ENCODE data around the gene IL1RN.

The IL1RN gene

GRCh38 chr2:113126845-113127645, at the start of gene IL1RN:
Gene IL1RN, plus strand, starts transcription at chr2:113127598. Its CDS starts 27 bp downstream, at chr2:113127625.
- Mint-ChIP-seq H3K27ac (no peak within 1 kb of the TSS), H3K4me1 (ENCODE audit: low read depth) (peaks cover 25% of the 10 kb centered on the region), H3K9me3 (no peaks in the 10 kb centered on the region), H3K27me3 (ENCODE audit: low read depth) (no peaks in the 10 kb centered on the region), H3K4me3 (no peak within 1 kb of the TSS), H3K36me3 (ENCODE audit: low read depth) (no peaks in the 10 kb centered on the region)
- DNase-seq (ENCODE audit: low spot score), result no peak

- Mint-ChIP-seq H3K9me3 (no peaks in the 10 kb centered on the region), H3K4me3 (no peak overlapping the region), H3K27me3 (ENCODE audit: low read depth) (peaks cover 10% of the 10 kb centered on the region), H3K4me1 (ENCODE audit: low read depth) (peaks cover 6% of the 10 kb centered on the region), H3K36me3 (ENCODE audit: low read depth) (no peaks in the 10 kb centered on the region), H3K27ac (no peak overlapping the region)
- DNase-seq (ENCODE audit: low spot score), result no peak
These were observed 49.5 kb upstream of the IL1RN start for GRCh38 chr2:113077921-113078320.

- H3K36me3 Mint-ChIP-seq (ENCODE audit: low read depth), result no peaks in the 10 kb centered on the region
- peaks cover 10% of the 10 kb centered on the region for H3K27me3 Mint-ChIP-seq (ENCODE audit: low read depth)
- H3K9me3 Mint-ChIP-seq, result no peaks in the 10 kb centered on the region
- H3K4me3 Mint-ChIP-seq, result no peak overlapping the region
- no peak overlapping the region for H3K27ac Mint-ChIP-seq
- H3K4me1 Mint-ChIP-seq (ENCODE audit: low read depth), result peaks cover 6% of the 10 kb centered on the region
- DNase-seq (ENCODE audit: low spot score), result no peak
These were observed 49.0 kb upstream of the IL1RN start for GRCh38 chr2:113078350-113078839.

GRCh38 chr2:113079131-113079530, 48.3 kb upstream of the IL1RN start:
- no peak for DNase-seq (ENCODE audit: low spot score)
- no peaks in the 10 kb centered on the region for H3K36me3 Mint-ChIP-seq (ENCODE audit: low read depth)
- no peak overlapping the region for H3K4me3 Mint-ChIP-seq
- peaks cover 10% of the 10 kb centered on the region for H3K27me3 Mint-ChIP-seq (ENCODE audit: low read depth)
- H3K4me1 Mint-ChIP-seq (ENCODE audit: low read depth), result peaks cover 6% of the 10 kb centered on the region
- H3K27ac Mint-ChIP-seq, result no peak overlapping the region
- H3K9me3 Mint-ChIP-seq, result no peaks in the 10 kb centered on the region

- H3K4me3 Mint-ChIP-seq, result no peak overlapping the region
These were observed 47.3 kb upstream of the IL1RN start for GRCh38 chr2:113080134-113080533.

GRCh38 chr2:113081488-113082210, 45.7 kb upstream of the IL1RN start:
- H3K4me1 Mint-ChIP-seq (ENCODE audit: low read depth), result peaks cover 6% of the 10 kb centered on the region
- H3K27ac Mint-ChIP-seq, result no peak overlapping the region
- no peak for DNase-seq (ENCODE audit: low spot score)
- no peaks in the 10 kb centered on the region for H3K36me3 Mint-ChIP-seq (ENCODE audit: low read depth)
- H3K27me3 Mint-ChIP-seq (ENCODE audit: low read depth), result peaks cover 4% of the 10 kb centered on the region
- no peaks in the 10 kb centered on the region for H3K9me3 Mint-ChIP-seq
- no peak overlapping the region for H3K4me3 Mint-ChIP-seq

More at GRCh38 chr2:113080134-113080533, 47.3 kb upstream of the IL1RN start:
- H3K27me3 Mint-ChIP-seq (ENCODE audit: low read depth), result peaks cover 10% of the 10 kb centered on the region
- H3K9me3 Mint-ChIP-seq, result no peaks in the 10 kb centered on the region
- H3K4me1 Mint-ChIP-seq (ENCODE audit: low read depth), result peaks cover 4% of the 10 kb centered on the region
- DNase-seq (ENCODE audit: low spot score), result peak; percentile 30
- H3K27ac Mint-ChIP-seq, result no peak overlapping the region
- no peaks in the 10 kb centered on the region for H3K36me3 Mint-ChIP-seq (ENCODE audit: low read depth)

- Mint-ChIP-seq H3K4me1 (ENCODE audit: low read depth) (peaks cover 6% of the 10 kb centered on the region), H3K4me3 (no peak overlapping the region), H3K27ac (no peak overlapping the region), H3K9me3 (no peaks in the 10 kb centered on the region), H3K27me3 (ENCODE audit: low read depth) (peaks cover 3% of the 10 kb centered on the region), H3K36me3 (ENCODE audit: low read depth) (no peaks in the 10 kb centered on the region)
- DNase-seq (ENCODE audit: low spot score), result peak; percentile 10
These were observed 44.1 kb upstream of the IL1RN start for GRCh38 chr2:113083296-113083695.

GRCh38 chr2:113084249-113085000, 43.0 kb upstream of the IL1RN start:
- Mint-ChIP-seq H3K27me3 (ENCODE audit: low read depth) (peaks cover 2% of the 10 kb centered on the region), H3K9me3 (no peaks in the 10 kb centered on the region), H3K4me1 (ENCODE audit: low read depth) (peaks cover 6% of the 10 kb centered on the region), H3K27ac (no peak overlapping the region), H3K36me3 (ENCODE audit: low read depth) (no peaks in the 10 kb centered on the region), H3K4me3 (no peak overlapping the region)
- no peak for DNase-seq (ENCODE audit: low spot score)

GRCh38 chr2:113085542-113085941, 41.9 kb upstream of the IL1RN start:
- Mint-ChIP-seq H3K27me3 (ENCODE audit: low read depth) (no peaks in the 10 kb centered on the region), H3K36me3 (ENCODE audit: low read depth) (no peaks in the 10 kb centered on the region), H3K4me3 (no peak overlapping the region), H3K27ac (no peak overlapping the region), H3K4me1 (ENCODE audit: low read depth) (peaks cover 4% of the 10 kb centered on the region), H3K9me3 (no peaks in the 10 kb centered on the region)
- DNase-seq (ENCODE audit: low spot score), result no peak

- Mint-ChIP-seq H3K4me1 (ENCODE audit: low read depth) (peaks cover 4% of the 10 kb centered on the region), H3K27ac (no peak overlapping the region), H3K4me3 (no peak overlapping the region), H3K27me3 (ENCODE audit: low read depth) (no peaks in the 10 kb centered on the region), H3K9me3 (no peaks in the 10 kb centered on the region), H3K36me3 (ENCODE audit: low read depth) (no peaks in the 10 kb centered on the region)
- no peak for DNase-seq (ENCODE audit: low spot score)
These were observed 39.0 kb upstream of the IL1RN start for GRCh38 chr2:113088213-113088992.

GRCh38 chr2:113089916-113090315, 37.5 kb upstream of the IL1RN start:
- Mint-ChIP-seq H3K9me3 (no peaks in the 10 kb centered on the region), H3K36me3 (ENCODE audit: low read depth) (no peaks in the 10 kb centered on the region), H3K4me1 (ENCODE audit: low read depth) (peaks cover 2% of the 10 kb centered on the region), H3K27me3 (ENCODE audit: low read depth) (no peaks in the 10 kb centered on the region), H3K4me3 (no peak overlapping the region), H3K27ac (no peak overlapping the region)
- DNase-seq (ENCODE audit: low spot score), result peak; percentile 14

- Mint-ChIP-seq H3K9me3 (peaks cover 7% of the 10 kb centered on the region), H3K27me3 (ENCODE audit: low read depth) (no peaks in the 10 kb centered on the region), H3K4me1 (ENCODE audit: low read depth) (no peaks in the 10 kb centered on the region), H3K27ac (no peak overlapping the region), H3K36me3 (ENCODE audit: low read depth) (peaks cover 6% of the 10 kb centered on the region), H3K4me3 (no peak overlapping the region)
- no peak for DNase-seq (ENCODE audit: low spot score)
These were observed 36.0 kb upstream of the IL1RN start for GRCh38 chr2:113091231-113091896.
